ENCODE data around the gene EMC8. TPM values are rescaled to one million over a fixed set of nuclear protein-coding genes. Genes with fewer than 3 reads are reported as not detected.

EMC8 gene
- total RNA-seq, 1 donor from 2014 or later = 22.5 TPM

- intact Hi-C loops (cut with micrococcal nuclease) = no loop called here
- Histone ChIP-seq H3K27me3 (ENCODE audit: low read depth) (peaks cover 90% of the 10 kb centered on the region), H3K27ac (replicated peaks) (no peak overlapping the region), H3K36me3 (no peaks in the 10 kb centered on the region), H3K9me3 (replicated peaks) (no peaks in the 10 kb centered on the region), H3K4me1 (no peaks in the 10 kb centered on the region), H3K4me3 (no peak overlapping the region)
- no peak for DNase-seq
- TF ChIP-seq CTCF (IDR thresholded peaks at IDR 0.05; ENCODE audit: borderline replicate concordance) = no peak
These were observed 43.1 kb upstream of the EMC8 start for GRCh38 chr16:85842435-85842834.

DNA sequence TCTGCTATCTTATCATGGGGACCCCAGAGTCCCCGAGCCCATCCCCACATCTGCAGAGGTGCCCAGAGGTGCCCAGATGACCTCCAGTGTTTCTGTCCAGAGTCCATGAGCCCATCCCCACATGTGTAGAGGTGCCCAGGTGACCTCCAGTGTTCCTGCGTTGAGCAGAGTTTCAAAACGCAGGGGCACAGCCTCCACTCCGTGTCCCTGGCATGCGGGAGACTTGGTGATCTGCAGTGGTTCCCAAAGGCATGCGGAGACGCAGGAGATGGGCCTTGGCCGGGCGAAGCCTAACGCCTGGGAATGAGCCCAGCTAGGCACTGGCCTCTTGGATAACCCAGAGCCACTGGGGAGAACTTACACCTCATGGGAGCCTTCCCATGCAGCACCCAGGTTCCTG lies 41.5 kb upstream of the EMC8 start:
- no peaks in the 10 kb centered on the region for H3K9me3 ChIP-seq (replicated peaks)
- H3K36me3 ChIP-seq = no peaks in the 10 kb centered on the region
- no peak overlapping the region for H3K4me3 ChIP-seq
- no peaks in the 10 kb centered on the region for H3K4me1 ChIP-seq
- intact Hi-C loops (cut with micrococcal nuclease) = no loop called here
- H3K27me3 ChIP-seq (ENCODE audit: low read depth) = peaks cover 92% of the 10 kb centered on the region
- TF ChIP-seq CTCF (IDR thresholded peaks at IDR 0.05; ENCODE audit: borderline replicate concordance) = no peak
- no peak for DNase-seq
- no peak overlapping the region for H3K27ac ChIP-seq (replicated peaks)

- Histone ChIP-seq H3K36me3 (no peaks in the 10 kb centered on the region), H3K4me1 (no peaks in the 10 kb centered on the region), H3K9me3 (replicated peaks) (no peaks in the 10 kb centered on the region), H3K4me3 (no peak overlapping the region), H3K27me3 (ENCODE audit: low read depth) (peaks cover 94% of the 10 kb centered on the region), H3K27ac (replicated peaks) (no peak overlapping the region)
- no peak for TF ChIP-seq CTCF (IDR thresholded peaks at IDR 0.05; ENCODE audit: borderline replicate concordance)
- DNase-seq = no peak
- intact Hi-C loops (cut with micrococcal nuclease) = no loop called here
These were observed 41.1 kb upstream of the EMC8 start for GRCh38 chr16:85840395-85840794.

GRCh38 chr16:85839681-85840240 lies 40.4 kb upstream of the EMC8 start:
- H3K4me3 ChIP-seq = no peak overlapping the region
- H3K27me3 ChIP-seq (ENCODE audit: low read depth) = peaks cover 94% of the 10 kb centered on the region
- no peak for DNase-seq
- no peaks in the 10 kb centered on the region for H3K4me1 ChIP-seq
- no peaks in the 10 kb centered on the region for H3K36me3 ChIP-seq
- no peaks in the 10 kb centered on the region for H3K9me3 ChIP-seq (replicated peaks)
- H3K27ac ChIP-seq (replicated peaks) = no peak overlapping the region
- TF ChIP-seq CTCF (IDR thresholded peaks at IDR 0.05; ENCODE audit: borderline replicate concordance) = no peak
- intact Hi-C loops (cut with micrococcal nuclease) = no loop called here

DNA sequence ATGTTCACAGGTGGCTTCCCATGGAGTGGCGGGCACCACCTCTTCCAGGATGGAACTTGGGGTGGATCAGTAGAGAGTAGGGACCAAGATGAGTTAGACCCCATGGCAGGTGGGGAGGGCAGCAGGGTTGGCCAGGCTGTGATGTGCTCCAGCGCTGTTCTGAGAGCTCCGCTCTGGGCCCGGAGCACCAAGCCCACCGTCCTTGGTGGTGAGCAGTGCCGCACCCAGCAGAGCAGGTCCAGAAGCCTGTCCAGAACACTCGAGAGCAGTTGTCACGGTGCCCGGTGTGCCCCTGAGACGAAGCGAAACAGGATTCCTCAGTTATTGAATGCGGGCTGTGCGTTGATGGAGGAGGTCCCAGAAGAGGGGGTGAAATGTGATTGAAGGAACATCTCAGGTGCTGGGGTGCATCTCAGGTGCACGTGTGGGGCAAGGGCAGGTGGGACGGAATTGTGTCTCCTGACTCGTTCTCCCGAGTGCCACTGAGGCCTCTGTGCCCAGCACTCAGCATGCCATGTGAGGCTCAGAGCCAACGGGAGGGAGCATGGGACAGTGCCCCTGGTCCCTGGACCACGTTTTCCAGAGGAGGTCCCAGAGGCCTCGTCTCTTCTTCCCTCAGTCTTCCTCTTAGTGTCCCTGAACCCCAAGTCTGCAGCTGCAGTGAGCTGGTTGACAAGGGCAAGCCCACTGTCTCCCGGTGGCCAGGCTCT lies 39.7 kb upstream of the EMC8 start:
- Histone ChIP-seq H3K9me3 (replicated peaks) (no peaks in the 10 kb centered on the region), H3K36me3 (no peaks in the 10 kb centered on the region), H3K27ac (replicated peaks) (no peak overlapping the region), H3K4me1 (no peaks in the 10 kb centered on the region), H3K27me3 (ENCODE audit: low read depth) (peaks cover 93% of the 10 kb centered on the region), H3K4me3 (no peak overlapping the region)
- intact Hi-C loops (cut with micrococcal nuclease) = no loop called here
- no peak for DNase-seq
- TF ChIP-seq CTCF (IDR thresholded peaks at IDR 0.05; ENCODE audit: borderline replicate concordance) = no peak
